GM12801 (cell line): ENCODE measurements around the gene CD48.

Experiments used
- TF ChIP-seq, protein P1 (sequence below): IDR thresholded peaks from one replicate; pipeline ENCODE4 v1.5.1; 2011; ENCODE audit warnings: control low read depth; ENCODE audit not compliant: insufficient read length; ENCODE audit errors: extremely low read depth

Gene CD48

DNA sequence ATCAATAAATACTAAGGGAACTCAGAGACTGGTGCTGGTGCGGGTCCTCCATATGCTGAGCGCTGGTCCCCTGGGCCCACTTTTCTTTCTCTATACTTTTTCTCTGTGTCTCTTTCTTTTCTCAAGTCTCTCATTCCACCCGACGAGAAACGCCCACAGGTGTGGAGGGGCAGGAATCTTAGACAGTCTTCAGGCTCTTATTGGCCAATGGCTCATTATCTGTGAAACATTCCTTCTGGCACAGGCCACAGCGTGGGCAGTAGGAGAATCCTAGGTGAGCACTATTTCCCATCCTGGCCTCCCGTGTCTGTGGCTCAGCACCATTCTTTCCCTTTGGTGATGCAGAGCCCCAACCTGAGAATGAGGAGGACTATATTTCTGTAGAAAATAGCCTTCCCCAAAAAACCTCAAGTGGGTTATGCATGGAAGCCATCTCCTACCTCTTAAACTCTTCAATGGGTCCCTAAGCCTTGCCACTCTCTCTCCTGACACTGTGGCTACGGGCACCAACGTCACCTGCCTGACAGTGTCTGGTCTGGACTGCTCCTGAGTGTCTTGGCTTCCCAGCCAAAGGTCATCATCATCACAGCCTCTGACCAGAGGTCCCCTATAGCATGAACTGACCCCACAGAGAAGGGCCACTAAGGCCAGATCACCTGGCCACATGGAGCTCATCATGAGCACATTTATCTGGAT, 58.5 kb downstream of the CD48 start:
- TF ChIP-seq, protein P1, sequence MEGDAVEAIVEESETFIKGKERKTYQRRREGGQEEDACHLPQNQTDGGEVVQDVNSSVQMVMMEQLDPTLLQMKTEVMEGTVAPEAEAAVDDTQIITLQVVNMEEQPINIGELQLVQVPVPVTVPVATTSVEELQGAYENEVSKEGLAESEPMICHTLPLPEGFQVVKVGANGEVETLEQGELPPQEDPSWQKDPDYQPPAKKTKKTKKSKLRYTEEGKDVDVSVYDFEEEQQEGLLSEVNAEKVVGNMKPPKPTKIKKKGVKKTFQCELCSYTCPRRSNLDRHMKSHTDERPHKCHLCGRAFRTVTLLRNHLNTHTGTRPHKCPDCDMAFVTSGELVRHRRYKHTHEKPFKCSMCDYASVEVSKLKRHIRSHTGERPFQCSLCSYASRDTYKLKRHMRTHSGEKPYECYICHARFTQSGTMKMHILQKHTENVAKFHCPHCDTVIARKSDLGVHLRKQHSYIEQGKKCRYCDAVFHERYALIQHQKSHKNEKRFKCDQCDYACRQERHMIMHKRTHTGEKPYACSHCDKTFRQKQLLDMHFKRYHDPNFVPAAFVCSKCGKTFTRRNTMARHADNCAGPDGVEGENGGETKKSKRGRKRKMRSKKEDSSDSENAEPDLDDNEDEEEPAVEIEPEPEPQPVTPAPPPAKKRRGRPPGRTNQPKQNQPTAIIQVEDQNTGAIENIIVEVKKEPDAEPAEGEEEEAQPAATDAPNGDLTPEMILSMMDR: no peak

DNA sequence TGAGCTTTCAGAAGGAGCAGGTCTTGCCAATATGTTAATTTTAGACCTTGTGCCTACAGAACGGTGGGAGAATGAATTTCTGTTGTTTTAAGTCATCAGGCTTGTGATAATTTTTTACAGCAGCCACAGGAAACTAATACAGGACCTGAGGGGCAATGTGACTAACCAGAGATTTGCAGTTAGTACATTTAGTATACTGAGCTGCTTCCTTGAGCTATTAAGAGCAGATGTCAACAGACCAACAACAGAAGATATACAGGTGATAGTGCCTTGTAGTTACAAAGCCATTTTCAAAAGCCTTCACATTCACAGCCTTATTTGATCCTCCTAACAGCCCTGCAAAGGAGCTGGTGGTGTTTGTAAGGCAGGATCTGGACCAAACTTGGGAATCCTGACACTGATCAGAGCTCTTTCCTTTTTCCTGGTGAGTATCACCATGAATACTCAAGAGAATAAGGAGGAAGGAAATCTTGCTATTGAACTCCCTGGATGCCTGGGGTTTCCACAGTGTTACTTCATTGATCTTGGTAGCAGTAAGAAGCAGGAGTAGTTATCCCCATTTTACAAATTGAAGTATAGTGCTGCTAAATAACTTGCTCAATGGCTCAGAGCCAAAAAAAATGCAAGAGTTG, 60.1 kb downstream of the CD48 start:
- TF ChIP-seq, protein P1: no peak

DNA sequence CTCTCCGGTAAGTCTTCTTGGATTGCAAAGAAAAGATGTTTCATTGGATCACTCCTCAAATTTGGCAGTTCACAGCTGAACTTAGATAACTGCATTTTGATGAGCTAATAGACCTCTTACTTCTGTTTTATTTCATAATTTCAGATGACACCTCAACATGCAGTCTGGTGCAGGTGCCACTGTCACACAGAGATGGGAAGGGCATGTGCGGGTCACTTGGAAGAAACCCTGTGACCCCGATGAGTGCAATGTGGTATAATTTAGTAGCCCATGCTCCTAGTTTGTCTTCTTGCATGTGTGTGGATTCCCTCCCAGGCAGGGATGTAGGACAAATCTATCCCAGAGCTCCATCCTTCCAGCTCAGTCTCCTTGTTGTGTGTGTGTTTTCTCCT, 64.3 kb downstream of the CD48 start:
- TF ChIP-seq, protein P1: no peak

DNA sequence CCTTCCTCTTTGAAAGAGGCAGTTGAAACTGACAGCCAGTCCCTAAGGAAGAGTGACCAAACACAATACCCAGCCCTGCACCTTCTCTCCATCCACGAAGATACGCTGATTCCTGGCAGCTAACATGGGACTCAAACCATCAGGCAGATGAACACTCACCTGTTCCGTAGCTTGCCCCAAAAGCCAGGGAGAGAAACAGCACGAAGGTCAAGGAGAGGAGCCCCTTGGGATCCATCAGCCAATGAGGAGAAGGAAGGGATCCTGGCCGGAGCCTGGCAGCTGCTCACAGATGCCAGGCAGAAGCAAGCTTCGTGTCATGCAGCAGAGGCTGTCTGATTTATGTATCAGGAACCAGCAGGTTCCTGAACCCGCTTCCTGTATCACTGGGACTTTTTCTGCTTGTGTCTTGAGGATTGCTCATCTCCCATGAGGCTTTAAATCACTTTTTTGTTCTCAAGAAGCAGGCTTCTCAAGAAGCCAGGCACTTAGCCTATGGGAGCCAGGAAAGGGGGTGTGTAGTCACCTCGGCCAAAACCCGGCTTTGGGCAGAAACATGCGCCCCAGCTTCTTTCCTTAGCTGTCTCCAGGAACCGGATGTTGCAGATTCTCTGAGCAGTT, 64.8 kb downstream of the CD48 start, which contains the start of gene SLAMF1:
Gene SLAMF1, minus strand, starts transcription at position 334 of the 618 bp plus-strand sequence. Its CDS starts 99 bp downstream, at position 235.
- TF ChIP-seq, protein P1: no peak

DNA sequence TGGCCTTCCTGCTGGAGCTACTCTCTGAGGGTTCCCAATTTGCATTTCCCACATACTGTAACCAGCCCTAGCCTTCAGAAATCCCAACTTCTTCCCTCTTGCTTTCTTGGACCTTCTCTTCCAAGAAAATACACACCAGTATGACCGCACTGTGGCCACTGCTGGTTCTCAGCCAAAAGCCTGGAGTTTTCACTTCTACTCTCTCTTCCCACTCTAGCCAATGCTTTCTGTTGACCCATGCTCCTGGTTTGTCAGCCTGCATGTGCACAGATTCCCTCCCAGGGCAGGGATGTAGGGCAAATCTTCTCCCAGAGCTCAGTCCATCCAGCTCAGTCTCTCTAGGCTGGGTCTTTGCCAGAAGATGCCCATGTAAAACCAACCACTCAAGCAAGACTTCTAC, 65.4 kb downstream of the CD48 start:
- TF ChIP-seq, protein P1: no peak

DNA sequence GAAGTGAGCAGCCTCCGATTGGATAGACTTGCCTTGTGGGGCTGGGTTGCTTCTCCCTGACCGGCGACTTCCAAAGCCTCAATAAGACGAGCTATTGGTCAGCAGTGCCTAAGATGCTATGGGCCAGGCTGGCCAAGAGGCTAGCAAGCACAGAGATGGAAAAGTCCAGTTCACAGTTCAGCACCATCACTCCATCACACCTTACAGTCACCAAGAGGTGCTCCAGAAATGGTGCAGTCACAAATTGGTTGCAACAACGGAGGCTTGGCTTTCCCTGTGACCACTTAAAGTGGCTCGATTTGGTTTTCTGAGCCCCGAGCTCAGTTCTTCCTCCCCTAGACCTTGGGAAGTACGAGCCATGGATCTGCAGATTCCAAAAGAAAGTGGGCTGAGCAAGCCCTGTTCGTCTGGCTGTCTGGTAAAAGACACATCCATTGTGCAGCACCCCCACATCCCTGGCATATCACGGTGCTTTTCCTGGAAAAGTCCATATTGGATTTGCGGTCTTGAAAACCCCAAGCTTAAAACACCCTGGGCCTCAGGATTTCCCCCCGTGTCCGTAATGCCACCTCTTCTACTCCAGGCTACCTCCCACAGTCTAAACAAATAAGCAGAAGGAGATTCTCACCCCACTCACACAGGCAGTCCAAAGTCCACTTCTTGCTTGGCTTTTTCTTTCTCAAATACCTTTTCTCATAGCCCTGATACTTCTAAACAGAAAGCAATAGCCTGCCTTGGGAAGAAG, 66.1 kb downstream of the CD48 start:
- TF ChIP-seq, protein P1: no peak

DNA sequence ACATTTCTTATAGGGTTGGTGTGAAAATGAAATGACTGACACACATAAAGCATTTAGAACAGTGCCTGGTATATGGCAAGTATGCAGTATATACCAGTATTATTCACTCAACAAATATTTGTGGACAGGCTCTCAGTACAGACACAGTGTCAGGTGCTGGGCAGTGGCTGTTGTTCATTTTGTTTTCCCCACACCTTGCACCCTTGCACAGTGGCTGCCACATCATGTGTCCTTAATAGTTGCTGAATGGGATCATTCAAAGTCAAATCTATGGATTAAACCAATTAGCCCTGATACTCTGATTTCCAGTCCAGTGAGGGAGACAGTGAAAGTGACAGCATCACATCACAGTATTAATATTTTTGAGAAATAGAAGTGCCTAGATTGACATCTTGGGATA, 67.2 kb downstream of the CD48 start:
- TF ChIP-seq, protein P1: no peak
